ENCODE results near the gene AFAP1. TPM values are rescaled to one million over a fixed set of nuclear protein-coding genes. Genes with fewer than 3 reads are reported as not detected.
A peak's percentile ranks its signal among the peaks of the same experiment; 100 is the strongest.

AFAP1 gene
- total RNA-seq, 2 experiments from 2014 or later, result 13.6 to 13.8 TPM

- no peak for DNase-seq
Measured at GRCh38 chr4:7780751-7781348, 158.8 kb downstream of the AFAP1 start.

GRCh38 chr4:7779432-7779768, 160.3 kb downstream of the AFAP1 start:
- H3K27ac Mint-ChIP-seq, result no peak overlapping the region
- H3K4me3 Mint-ChIP-seq, result no peak overlapping the region
- no peaks in the 10 kb centered on the region for H3K9me3 Mint-ChIP-seq
- peaks cover 16% of the 10 kb centered on the region for H3K36me3 Mint-ChIP-seq
- DNase-seq, result no peak
- peaks cover 25% of the 10 kb centered on the region for H3K4me1 Mint-ChIP-seq
- H3K27me3 Mint-ChIP-seq, result no peaks in the 10 kb centered on the region

More at GRCh38 chr4:7780751-7781348, 158.8 kb downstream of the AFAP1 start:
- Mint-ChIP-seq H3K9me3 (no peaks in the 10 kb centered on the region), H3K27me3 (no peaks in the 10 kb centered on the region), H3K4me3 (no peak overlapping the region), H3K36me3 (peaks cover 16% of the 10 kb centered on the region), H3K27ac (peak overlapping the region; percentile 77), H3K4me1 (peaks cover 25% of the 10 kb centered on the region)

- Mint-ChIP-seq H3K4me1 (peaks cover 25% of the 10 kb centered on the region), H3K27ac (no peak overlapping the region), H3K4me3 (no peak overlapping the region), H3K36me3 (peaks cover 16% of the 10 kb centered on the region), H3K9me3 (no peaks in the 10 kb centered on the region), H3K27me3 (no peaks in the 10 kb centered on the region)
- DNase-seq, result no peak
Measured at GRCh38 chr4:7778510-7779431, 160.9 kb downstream of the AFAP1 start.

- Mint-ChIP-seq H3K4me1 (peaks cover 25% of the 10 kb centered on the region), H3K27ac (no peak overlapping the region), H3K4me3 (no peak overlapping the region), H3K27me3 (no peaks in the 10 kb centered on the region), H3K9me3 (no peaks in the 10 kb centered on the region), H3K36me3 (peaks cover 16% of the 10 kb centered on the region)
- no peak for DNase-seq
Measured at GRCh38 chr4:7777871-7778509, 161.7 kb downstream of the AFAP1 start.

GRCh38 chr4:7777017-7777710, 162.5 kb downstream of the AFAP1 start:
- no peak overlapping the region for H3K4me3 Mint-ChIP-seq
- DNase-seq, result no peak
- H3K36me3 Mint-ChIP-seq, result peaks cover 16% of the 10 kb centered on the region
- peaks cover 22% of the 10 kb centered on the region for H3K4me1 Mint-ChIP-seq
- no peaks in the 10 kb centered on the region for H3K27me3 Mint-ChIP-seq
- H3K9me3 Mint-ChIP-seq, result no peaks in the 10 kb centered on the region
- no peak overlapping the region for H3K27ac Mint-ChIP-seq

GRCh38 chr4:7775396-7775795, 164.3 kb downstream of the AFAP1 start:
- Mint-ChIP-seq H3K27ac (no peak overlapping the region), H3K4me1 (peaks cover 18% of the 10 kb centered on the region), H3K27me3 (no peaks in the 10 kb centered on the region), H3K9me3 (no peaks in the 10 kb centered on the region), H3K36me3 (peaks cover 13% of the 10 kb centered on the region), H3K4me3 (no peak overlapping the region)
- no peak for DNase-seq

GRCh38 chr4:7774301-7775294, 165.1 kb downstream of the AFAP1 start:
- no peak overlapping the region for H3K27ac Mint-ChIP-seq
- H3K9me3 Mint-ChIP-seq, result no peaks in the 10 kb centered on the region

GRCh38 chr4:7773401-7774180, 166.1 kb downstream of the AFAP1 start:
- H3K4me3 Mint-ChIP-seq, result no peak overlapping the region
- H3K27me3 Mint-ChIP-seq, result no peaks in the 10 kb centered on the region
- H3K27ac Mint-ChIP-seq, result no peak overlapping the region
- no peak for DNase-seq
- H3K4me1 Mint-ChIP-seq, result peaks cover 13% of the 10 kb centered on the region
- no peaks in the 10 kb centered on the region for H3K9me3 Mint-ChIP-seq
- peaks cover 13% of the 10 kb centered on the region for H3K36me3 Mint-ChIP-seq

More at GRCh38 chr4:7774301-7775294, 165.1 kb downstream of the AFAP1 start:
- peaks cover 13% of the 10 kb centered on the region for H3K36me3 Mint-ChIP-seq
- peaks cover 20% of the 10 kb centered on the region for H3K4me1 Mint-ChIP-seq
- no peaks in the 10 kb centered on the region for H3K27me3 Mint-ChIP-seq
- H3K4me3 Mint-ChIP-seq, result no peak overlapping the region
- no peak for DNase-seq

- H3K4me1 Mint-ChIP-seq, result peaks cover 13% of the 10 kb centered on the region
- H3K36me3 Mint-ChIP-seq, result peaks cover 8% of the 10 kb centered on the region
- H3K4me3 Mint-ChIP-seq, result no peak overlapping the region
- no peaks in the 10 kb centered on the region for H3K27me3 Mint-ChIP-seq
- no peaks in the 10 kb centered on the region for H3K9me3 Mint-ChIP-seq
- DNase-seq, result no peak
- H3K27ac Mint-ChIP-seq, result no peak overlapping the region
Measured at GRCh38 chr4:7772711-7773385, 166.8 kb downstream of the AFAP1 start.

- DNase-seq, result no peak
- Mint-ChIP-seq H3K9me3 (no peaks in the 10 kb centered on the region), H3K4me3 (no peak overlapping the region), H3K27ac (no peak overlapping the region), H3K36me3 (peaks cover 8% of the 10 kb centered on the region), H3K27me3 (no peaks in the 10 kb centered on the region), H3K4me1 (peaks cover 13% of the 10 kb centered on the region)
Measured at GRCh38 chr4:7771541-7772507, 167.8 kb downstream of the AFAP1 start.

- Mint-ChIP-seq H3K9me3 (no peaks in the 10 kb centered on the region), H3K27ac (peak overlapping the region; percentile 26), H3K4me1 (peaks cover 13% of the 10 kb centered on the region), H3K4me3 (no peak overlapping the region), H3K27me3 (no peaks in the 10 kb centered on the region), H3K36me3 (peaks cover 8% of the 10 kb centered on the region)
- peak; percentile 42 for DNase-seq
Measured at GRCh38 chr4:7771056-7771455, 168.6 kb downstream of the AFAP1 start.

Data from activated naive CD8-positive, alpha-beta T cell treated with anti-CD3 and anti-CD28 coated beads for 36 hours (primary cell).